NB4 (cell line): ENCODE results near the gene AP2M1.
A peak's percentile ranks its signal among the peaks of the same experiment; 100 is the strongest.

Experiments used
- MYC ChIP-seq: IDR thresholded peaks from 2 replicates; pipeline ENCODE4 v1.6.1; 2011; ENCODE audit warnings: low read depth, low read length
- POLR2A ChIP-seq: IDR thresholded peaks from 2 replicates; pipeline ENCODE4 v1.6.1; 2011; ENCODE audit warnings: mild to moderate bottlenecking; ENCODE audit not compliant: insufficient read length; ENCODE audit errors: extremely low read depth
- TF ChIP-seq, protein P1 (sequence below): IDR thresholded peaks from one replicate; pipeline ENCODE4 v1.5.1; 2012; ENCODE audit warnings: low read depth, low read length
- TF ChIP-seq, protein P2 (sequence below): IDR thresholded peaks from 2 replicates; pipeline ENCODE4 v1.6.1; 2011; ENCODE audit warnings: low read depth, low read length

DNA sequence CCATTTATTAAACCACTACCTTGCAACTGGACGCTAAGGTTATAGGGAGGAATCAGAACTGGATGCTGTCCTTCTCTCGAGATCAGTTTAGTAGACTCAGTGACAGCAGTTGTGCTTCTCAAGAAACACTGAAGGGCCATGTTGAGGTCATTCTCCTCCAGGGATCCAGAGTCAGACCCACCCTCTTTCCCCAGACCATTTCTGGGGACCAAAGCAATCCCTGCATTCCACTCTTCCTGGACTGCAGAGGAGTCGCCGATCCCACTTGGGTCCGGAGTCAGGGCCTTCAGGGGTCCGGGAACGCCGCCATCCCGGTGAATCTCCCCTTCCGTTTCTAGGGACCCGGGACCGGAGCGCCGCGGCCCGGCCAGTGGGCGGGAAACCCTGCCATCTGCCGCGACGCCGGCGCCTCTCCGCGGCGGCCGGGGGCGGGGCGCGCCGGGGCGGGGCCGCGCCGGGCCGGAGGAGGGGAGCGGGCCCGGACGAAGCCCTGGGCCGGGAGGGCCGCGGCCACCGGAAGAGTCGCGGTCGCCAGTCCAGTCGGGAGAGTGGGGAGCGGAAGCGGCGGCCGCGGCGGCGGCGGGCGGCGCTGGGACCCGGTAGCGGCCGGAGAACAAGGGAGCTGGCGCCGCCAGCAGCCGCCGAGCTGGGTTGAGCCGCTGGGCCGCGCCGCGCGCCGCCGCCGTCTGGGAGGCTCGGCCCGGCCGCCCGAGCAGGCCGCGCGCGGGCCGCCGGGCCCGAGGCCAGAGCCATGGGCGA, 19.6 kb upstream of the AP2M1 start, which contains the start of gene DVL3:
- TF ChIP-seq, protein P1, sequence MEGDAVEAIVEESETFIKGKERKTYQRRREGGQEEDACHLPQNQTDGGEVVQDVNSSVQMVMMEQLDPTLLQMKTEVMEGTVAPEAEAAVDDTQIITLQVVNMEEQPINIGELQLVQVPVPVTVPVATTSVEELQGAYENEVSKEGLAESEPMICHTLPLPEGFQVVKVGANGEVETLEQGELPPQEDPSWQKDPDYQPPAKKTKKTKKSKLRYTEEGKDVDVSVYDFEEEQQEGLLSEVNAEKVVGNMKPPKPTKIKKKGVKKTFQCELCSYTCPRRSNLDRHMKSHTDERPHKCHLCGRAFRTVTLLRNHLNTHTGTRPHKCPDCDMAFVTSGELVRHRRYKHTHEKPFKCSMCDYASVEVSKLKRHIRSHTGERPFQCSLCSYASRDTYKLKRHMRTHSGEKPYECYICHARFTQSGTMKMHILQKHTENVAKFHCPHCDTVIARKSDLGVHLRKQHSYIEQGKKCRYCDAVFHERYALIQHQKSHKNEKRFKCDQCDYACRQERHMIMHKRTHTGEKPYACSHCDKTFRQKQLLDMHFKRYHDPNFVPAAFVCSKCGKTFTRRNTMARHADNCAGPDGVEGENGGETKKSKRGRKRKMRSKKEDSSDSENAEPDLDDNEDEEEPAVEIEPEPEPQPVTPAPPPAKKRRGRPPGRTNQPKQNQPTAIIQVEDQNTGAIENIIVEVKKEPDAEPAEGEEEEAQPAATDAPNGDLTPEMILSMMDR, result no peak
- TF ChIP-seq POLR2A, result peak; percentile 23
- TF ChIP-seq MYC, result 0 out of 2 replicates have a peak, but pooled peaks have one; percentile 20
- TF ChIP-seq, protein P2, sequence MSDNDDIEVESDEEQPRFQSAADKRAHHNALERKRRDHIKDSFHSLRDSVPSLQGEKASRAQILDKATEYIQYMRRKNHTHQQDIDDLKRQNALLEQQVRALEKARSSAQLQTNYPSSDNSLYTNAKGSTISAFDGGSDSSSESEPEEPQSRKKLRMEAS, result no peak
